Neuron (in vitro differentiated cells): Measurements from ENCODE around the gene TCEAL3.
"Not testable (repeated sequence)": the region's sequence is repeated elsewhere in the genome, so short reads cannot be mapped to it uniquely, and the experiment has no call there.

ENCODE experiments used
- H2AFZ ChIP-seq: one replicate; pipeline ENCODE4 v1.6.1; 2013; ENCODE audit warnings: low read depth, mild to moderate bottlenecking, inconsistent platforms, low read length, moderate library complexity
- H3K27me3 ChIP-seq: one replicate; pipeline ENCODE4 v1.6.1; 2013; ENCODE audit warnings: low read length; ENCODE audit not compliant: insufficient read depth
- H3K36me3 ChIP-seq: one replicate; pipeline ENCODE4 v1.6.1; 2013; ENCODE audit warnings: low read length; ENCODE audit not compliant: insufficient read depth
- H3K4me1 ChIP-seq: one replicate; pipeline ENCODE4 v1.6.1; 2013; ENCODE audit warnings: low read length; ENCODE audit not compliant: insufficient read depth
- H3K4me3 ChIP-seq: 2 replicates; pipeline ENCODE4 v1.5.1; 2013; ENCODE audit warnings: mild to moderate bottlenecking, low read length, moderate library complexity
- H3K9me3 ChIP-seq: one replicate; pipeline ENCODE4 v1.6.1; 2013; ENCODE audit warnings: low read length

TCEAL3 gene

DNA sequence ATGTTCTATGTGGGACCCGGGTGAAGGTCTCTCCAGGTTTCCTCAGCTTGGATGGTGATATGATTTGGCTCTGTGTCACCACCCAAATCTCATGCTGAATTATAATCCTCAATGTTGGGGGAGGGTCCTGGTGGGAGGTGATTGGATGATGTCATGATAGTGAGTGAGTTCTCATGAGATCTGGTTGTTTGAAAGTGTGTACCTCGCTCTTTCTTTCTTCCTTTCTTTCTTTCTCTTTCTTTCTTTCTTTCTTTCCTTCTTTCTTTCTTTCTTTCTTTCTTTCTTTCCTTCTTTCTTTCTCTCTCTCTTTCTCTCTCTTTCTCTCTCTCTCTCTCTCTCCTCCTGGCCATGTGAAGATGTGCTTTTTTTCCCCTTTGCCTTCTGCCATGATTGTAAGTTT is 51.7 kb downstream of the TCEAL3 start:
- not testable (repeated sequence) for H3K9me3 ChIP-seq, H2AFZ ChIP-seq

More for the DNA sequence above, 51.7 kb downstream of the TCEAL3 start:
- H3K4me1 ChIP-seq, H3K4me3 ChIP-seq, H3K36me3 ChIP-seq: not testable (repeated sequence)
- H3K27me3 ChIP-seq: peaks cover 15% of the 10 kb centered on the region
